HAP-1 (cell line): ENCODE results near the gene KDELR3.

Experiments
- DNase-seq, 2 experiments: peaks; one replicate each; pipeline ENCODE4 v3.0.0-alpha.2; 2016 to 2020; ENCODE audit warnings: low spot score in 2 of 2
- H3K27me3 ChIP-seq: fragments of 250-450 bp; sonication (Bioruptor Pico); 2 replicates; pipeline ENCODE4 v1.5.1; 2020; ENCODE audit warnings: low read depth, mild to moderate bottlenecking, moderate library complexity
- H3K36me3 ChIP-seq: fragments of 250-450 bp; sonication (Bioruptor Pico); replicated peaks from 2 replicates; pipeline ENCODE4 v1.5.1; 2020; ENCODE audit warnings: mild to moderate bottlenecking
- H3K4me1 ChIP-seq: fragments of 250-450 bp; sonication (Bioruptor Pico); 2 replicates; pipeline ENCODE4 v1.5.1; 2020; ENCODE audit warnings: mild to moderate bottlenecking
- H3K4me3 ChIP-seq: fragments of 250-450 bp; sonication (Bioruptor Pico); 2 replicates; pipeline ENCODE4 v1.5.1; 2020; ENCODE audit warnings: mild to moderate bottlenecking, moderate library complexity
- H3K9me3 ChIP-seq: fragments of 250-450 bp; sonication (Bioruptor Pico); 2 replicates; pipeline ENCODE4 v1.5.1; 2020; ENCODE audit warnings: mild to moderate bottlenecking, moderate library complexity
- in situ Hi-C: fragments of 300-500 bp; cut with MboI; formaldehyde crosslinking; loops from 3 replicates; pipeline ENCODE4 v1.14.3; 2020; ENCODE audit warnings: low sequenced_read_pairs, inconsistent platforms, mixed read lengths

The KDELR3 gene

DNA sequence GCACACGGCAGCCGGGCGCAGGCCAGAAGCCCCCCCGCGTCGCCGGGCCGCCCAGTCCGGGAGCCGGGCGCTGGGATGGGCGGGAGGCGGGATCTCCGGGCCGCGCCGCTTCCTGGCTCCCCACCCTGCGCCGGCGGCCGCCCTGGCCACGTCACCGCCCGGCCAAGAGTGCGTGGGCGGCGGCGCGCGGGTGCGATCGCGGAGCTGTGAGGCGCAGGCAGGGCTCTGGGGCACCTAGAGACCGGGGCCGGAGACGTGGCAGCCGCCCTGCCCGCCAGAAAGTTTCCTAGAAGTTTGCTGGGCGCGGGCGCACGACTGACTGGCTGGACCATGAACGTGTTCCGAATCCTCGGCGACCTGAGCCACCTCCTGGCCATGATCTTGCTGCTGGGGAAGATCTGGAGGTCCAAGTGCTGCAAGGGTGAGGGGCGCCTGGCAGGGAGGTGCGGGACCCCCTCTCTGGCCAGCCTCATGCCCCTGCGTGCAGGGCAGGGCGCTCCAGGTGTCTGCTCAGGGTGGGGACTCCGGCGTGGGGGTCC, at the start of gene KDELR3:
Gene KDELR3 (plus strand): TSS at position 193 of the 539 bp plus-strand sequence. CDS start 138 bp downstream, at position 331.
- peak in 1 of 2 experiments; percentile 66 for DNase-seq
- Histone ChIP-seq H3K27me3 (no peaks in the 10 kb centered on the region), H3K36me3 (no peaks in the 10 kb centered on the region), H3K4me1 (peaks cover 12% of the 10 kb centered on the region), H3K4me3 (peak within 1 kb of the TSS; percentile 39), H3K9me3 (no peaks in the 10 kb centered on the region)
- in situ Hi-C loops = loop anchor here (10.0 kb wide), 1 partner anchor 63 kb away; no protein-coding TSS in a partner anchor

DNA sequence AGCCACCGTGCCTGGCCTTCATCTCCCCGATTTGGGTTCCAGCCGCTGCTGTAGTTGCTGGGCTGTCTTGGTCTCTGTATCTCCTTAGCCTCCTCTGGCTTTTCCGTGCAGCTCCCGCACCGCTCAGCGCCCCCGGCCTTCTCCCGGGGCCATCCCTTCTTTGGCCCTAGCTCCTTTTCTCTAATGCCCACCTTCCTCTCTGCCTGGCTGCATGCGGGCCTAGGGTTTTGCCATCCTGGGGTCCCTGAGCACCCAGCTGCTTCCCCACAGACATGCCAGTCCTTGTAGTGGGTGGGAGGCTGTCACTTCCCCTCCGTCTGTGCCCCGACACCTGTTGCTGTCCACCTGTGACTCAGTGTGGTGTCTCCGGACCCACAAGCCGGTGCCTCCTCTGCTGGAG, 49.3 kb upstream of the KDELR3 start:
- H3K4me3 ChIP-seq = no peak overlapping the region
- H3K36me3 ChIP-seq = no peaks in the 10 kb centered on the region
- no peaks in the 10 kb centered on the region for H3K4me1 ChIP-seq
- no peak for DNase-seq
- no peaks in the 10 kb centered on the region for H3K27me3 ChIP-seq
- no peaks in the 10 kb centered on the region for H3K9me3 ChIP-seq
- in situ Hi-C loops = no loop called here

DNA sequence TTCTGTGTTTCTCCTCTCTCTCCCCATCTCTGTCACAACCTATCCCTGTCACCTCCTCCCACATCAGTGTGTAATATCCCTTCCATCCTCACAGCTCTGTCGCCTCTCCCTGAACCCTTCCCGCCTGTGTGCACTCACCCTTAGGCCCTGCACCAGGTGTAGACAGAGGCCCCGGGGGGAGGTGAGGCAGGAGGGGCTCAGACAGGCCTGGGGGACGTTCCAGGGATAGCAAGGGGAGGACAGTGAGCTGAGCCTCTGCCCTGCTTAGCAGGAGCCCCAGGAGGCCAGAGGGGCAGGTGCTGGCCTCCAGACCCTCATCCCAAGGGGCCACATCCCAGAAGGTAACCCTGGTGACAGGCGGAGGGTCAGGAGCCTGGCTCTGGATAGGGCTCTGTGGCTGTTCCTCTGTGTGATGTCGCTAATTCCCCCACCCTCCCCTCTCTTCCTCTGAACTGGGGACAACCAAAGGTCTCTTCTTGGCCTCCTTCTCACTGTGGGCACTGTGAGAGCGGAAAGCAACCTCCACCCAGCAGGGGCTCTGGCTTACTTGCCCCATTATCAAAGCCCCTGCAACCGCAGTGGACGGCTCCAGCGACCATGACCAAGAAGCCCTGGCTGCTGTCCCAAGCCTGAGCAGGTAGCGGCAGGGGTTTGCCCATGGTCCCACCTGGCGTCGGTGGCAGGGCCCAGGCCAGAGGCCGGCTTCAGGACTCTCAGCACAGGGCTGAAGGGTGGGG, 48.6 kb upstream of the KDELR3 start:
- Histone ChIP-seq H3K4me3 (no peak overlapping the region), H3K27me3 (no peaks in the 10 kb centered on the region), H3K9me3 (no peaks in the 10 kb centered on the region), H3K36me3 (no peaks in the 10 kb centered on the region), H3K4me1 (no peaks in the 10 kb centered on the region)
- in situ Hi-C loops = no loop called here
- DNase-seq = no peak

DNA sequence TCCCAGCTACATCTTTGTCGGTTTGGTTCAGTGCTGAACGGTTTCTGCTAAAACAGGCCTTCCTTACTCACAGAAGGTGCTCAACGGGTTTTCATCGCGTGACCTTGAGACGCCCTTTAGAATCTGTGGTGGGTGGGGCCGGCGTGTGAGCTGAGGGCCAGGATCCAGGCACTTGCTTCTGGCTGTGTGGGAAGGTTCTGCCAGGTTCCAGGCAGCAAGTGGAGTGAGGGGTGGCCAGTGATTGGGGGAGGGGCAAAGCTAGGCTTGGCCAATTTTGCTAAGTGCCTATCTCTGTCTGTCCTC, 48.1 kb upstream of the KDELR3 start:
- no peak overlapping the region for H3K4me3 ChIP-seq
- in situ Hi-C loops = no loop called here
- DNase-seq = no peak
- H3K9me3 ChIP-seq = no peaks in the 10 kb centered on the region
- H3K27me3 ChIP-seq = no peaks in the 10 kb centered on the region
- no peaks in the 10 kb centered on the region for H3K36me3 ChIP-seq
- H3K4me1 ChIP-seq = no peaks in the 10 kb centered on the region

DNA sequence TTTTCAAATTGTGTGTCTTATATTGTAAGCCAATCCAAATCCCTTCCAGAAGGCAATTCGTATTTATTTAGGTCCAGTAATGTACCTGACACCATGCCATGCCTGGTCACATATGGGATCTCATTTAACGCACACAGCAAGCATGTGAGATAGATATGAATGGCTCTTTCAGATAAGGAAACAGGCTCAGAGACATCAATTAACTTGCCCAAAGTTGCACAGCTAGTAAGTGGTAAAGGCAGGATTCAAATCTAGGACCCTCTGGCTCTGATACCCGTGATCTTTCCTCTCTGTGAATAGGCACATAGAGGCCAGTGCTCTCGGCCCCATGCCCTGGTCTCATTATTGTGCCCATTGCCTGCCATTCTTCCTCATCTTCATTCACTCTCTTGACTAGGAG, 47.2 kb upstream of the KDELR3 start:
- no peaks in the 10 kb centered on the region for H3K9me3 ChIP-seq
- no peaks in the 10 kb centered on the region for H3K36me3 ChIP-seq
- in situ Hi-C loops = no loop called here
- H3K4me3 ChIP-seq = no peak overlapping the region
- no peaks in the 10 kb centered on the region for H3K4me1 ChIP-seq
- H3K27me3 ChIP-seq = no peaks in the 10 kb centered on the region
- no peak for DNase-seq

DNA sequence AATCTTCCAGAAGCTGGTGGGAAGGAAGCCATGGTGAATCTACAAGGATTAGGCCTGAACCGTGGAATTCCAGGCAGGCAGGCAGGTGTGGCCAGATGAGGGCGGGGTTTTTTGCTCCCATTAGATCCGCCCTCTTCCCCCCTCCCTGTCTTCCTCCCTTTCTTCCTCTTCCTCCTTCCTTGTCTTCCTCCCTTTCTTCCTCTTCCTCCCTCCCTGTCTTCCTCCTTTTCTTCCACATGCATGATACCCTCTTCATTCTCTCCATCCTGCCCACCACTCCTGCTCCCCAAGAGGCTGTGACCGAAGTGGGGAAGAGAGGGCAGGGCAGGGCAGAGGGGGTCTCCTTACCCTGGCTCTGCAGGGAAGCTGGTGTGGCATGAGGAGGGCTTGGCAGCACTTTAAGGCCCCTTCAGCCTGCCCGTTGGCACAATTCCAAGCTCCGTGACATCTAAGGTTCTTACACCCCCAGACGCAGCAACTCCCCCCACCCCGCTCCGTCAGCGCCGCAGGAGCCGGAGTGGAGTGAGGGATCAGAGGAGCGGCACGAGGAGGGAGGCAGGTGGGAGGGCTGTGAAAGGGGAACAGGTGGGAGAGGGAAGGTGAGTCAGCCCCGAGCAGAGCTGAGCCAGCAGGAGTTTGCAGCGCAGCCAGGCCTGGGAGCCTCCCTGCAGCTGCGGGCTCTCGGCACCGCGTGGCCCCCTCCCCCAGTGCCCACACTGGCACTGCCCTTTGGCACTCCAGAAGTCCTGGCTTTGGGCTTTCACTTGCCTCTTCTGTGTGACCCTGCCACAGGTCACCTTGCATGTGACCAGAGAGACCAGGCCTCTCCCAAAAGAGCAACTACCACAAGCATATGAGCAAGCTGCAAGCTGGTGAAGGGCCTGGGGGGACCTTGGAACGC, 45.0 kb upstream of the KDELR3 start:
- Histone ChIP-seq H3K4me3 (no peak overlapping the region), H3K4me1 (no peaks in the 10 kb centered on the region), H3K9me3 (no peaks in the 10 kb centered on the region), H3K27me3 (no peaks in the 10 kb centered on the region), H3K36me3 (no peaks in the 10 kb centered on the region)
- in situ Hi-C loops = no loop called here
- DNase-seq = peak in 1 of 2 experiments; percentile 47

DNA sequence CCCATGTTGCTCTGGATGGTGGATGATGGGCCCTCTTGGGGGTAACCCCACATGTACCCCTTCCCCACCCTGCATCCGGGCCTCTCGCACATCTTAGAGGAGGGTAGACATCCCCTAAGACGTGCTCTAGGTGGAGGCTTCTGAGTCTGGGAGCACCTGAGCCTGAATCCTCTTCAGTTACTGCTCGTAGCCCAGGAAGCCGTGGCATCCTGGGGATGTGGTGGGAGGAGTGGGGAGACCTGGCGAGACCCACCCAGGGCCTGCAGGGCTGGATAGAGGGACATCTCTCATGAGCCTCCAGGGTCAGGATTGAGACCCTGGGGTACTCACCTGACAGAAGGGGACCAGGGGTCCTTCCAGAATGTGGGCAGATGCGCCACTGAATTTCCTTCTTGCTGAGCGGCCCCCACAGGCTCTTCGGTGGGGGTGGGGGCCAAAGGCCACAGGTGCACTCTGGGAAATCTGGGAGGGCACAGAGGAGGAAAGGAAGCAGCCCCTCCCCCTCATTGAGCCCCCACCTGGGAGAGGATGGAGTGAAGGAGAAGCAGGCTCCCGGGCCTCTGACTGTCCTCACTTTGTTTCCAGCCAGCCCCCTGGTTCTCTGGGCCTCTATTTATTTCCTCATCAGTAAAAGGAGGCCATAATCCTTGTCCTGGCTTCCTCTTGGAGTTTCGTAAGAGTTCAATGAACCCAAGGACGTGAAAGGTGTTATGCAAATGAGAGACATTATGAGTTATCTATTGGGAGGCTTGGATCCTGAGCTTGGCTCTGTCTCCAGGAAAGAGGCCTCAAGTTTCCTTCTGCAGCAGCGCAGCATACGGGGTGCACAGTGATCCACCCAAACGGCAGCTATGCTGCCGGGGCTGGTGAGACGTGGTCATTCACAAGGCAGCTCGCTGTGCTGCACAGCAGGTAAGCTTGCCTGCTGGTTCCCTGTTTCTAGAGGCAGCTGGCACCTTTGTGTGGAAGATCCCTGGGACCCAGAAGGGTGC, 44.1 kb upstream of the KDELR3 start:
- Histone ChIP-seq H3K27me3 (no peaks in the 10 kb centered on the region), H3K4me1 (no peaks in the 10 kb centered on the region), H3K36me3 (no peaks in the 10 kb centered on the region), H3K9me3 (no peaks in the 10 kb centered on the region), H3K4me3 (no peak overlapping the region)
- DNase-seq = no peak
- in situ Hi-C loops = no loop called here

DNA sequence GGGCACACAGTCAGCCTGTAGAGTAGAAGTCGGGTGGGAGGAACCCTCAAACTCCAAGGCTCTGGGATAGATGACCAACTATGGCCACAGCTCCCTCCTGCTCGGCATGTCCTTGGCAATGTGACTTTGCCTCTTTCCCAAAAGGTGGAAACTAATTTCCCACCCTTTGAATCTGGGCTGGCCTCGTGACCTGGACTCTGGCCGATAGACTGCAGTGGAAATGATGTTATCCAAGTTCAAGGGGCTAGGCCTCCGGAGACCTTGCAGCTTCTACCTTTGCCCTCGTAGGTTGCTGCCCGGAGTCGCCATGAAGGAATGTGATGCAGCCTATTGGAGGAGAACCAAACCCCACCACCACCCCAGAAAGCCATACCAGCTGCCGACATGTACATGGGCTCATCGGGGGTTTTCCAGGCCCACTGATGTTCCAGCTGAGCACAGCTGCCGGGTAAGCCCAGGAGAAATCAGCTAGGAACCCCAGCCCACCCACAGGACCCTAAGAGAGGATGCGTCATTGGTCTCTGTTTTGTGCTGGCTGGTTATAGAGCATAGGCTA, 43.3 kb upstream of the KDELR3 start:
- no peaks in the 10 kb centered on the region for H3K36me3 ChIP-seq
- H3K4me1 ChIP-seq = no peaks in the 10 kb centered on the region
- in situ Hi-C loops = no loop called here
- H3K4me3 ChIP-seq = no peak overlapping the region
- H3K9me3 ChIP-seq = no peaks in the 10 kb centered on the region
- H3K27me3 ChIP-seq = no peaks in the 10 kb centered on the region
- DNase-seq = no peak

DNA sequence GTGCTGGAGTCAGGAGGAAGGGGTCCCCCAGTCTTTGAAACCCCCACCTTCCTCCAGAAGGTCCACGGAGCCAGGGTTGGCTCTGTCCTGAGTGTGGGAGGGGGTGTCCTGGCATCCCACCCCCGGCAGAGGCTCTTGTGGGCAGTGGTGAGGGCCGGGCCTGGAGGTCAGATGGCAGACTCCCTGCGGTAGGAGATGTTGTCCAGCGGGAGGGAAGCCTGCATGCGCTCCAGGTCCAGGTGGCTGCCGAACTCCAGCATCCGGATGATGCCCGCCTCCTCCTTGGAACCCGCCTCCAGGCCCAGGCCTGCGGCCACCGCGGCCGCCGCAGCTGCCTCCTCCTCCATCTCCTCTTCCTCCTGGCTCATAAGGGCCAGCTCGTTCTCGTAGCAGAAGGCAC, 41.3 kb upstream of the KDELR3 start:
- Histone ChIP-seq H3K9me3 (no peaks in the 10 kb centered on the region), H3K4me1 (no peaks in the 10 kb centered on the region), H3K4me3 (no peak overlapping the region), H3K36me3 (no peaks in the 10 kb centered on the region), H3K27me3 (no peaks in the 10 kb centered on the region)
- DNase-seq = no peak
- in situ Hi-C loops = no loop called here

DNA sequence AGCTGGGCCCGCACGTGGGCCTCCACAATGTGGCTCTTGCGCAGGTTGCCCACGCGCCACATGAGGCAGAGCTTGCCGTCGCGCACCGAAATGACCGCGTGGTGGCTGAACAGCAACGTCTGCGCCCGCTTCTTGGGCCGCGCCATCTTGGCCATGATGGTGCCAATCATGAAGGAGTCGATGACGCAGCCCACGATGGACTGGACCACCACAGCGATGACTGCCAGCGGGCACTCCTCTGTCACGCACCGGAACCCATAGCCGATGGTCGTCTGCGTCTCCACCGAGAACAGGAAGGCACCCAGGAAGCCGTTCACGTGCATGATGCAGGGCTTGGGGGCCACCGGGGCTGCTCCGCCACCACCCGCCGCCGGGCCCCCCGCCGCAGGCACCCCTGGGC, 40.4 kb upstream of the KDELR3 start:
- in situ Hi-C loops = no loop called here
- no peak for DNase-seq
- no peak overlapping the region for H3K4me3 ChIP-seq
- no peaks in the 10 kb centered on the region for H3K36me3 ChIP-seq
- no peaks in the 10 kb centered on the region for H3K9me3 ChIP-seq
- no peaks in the 10 kb centered on the region for H3K4me1 ChIP-seq
- H3K27me3 ChIP-seq = no peaks in the 10 kb centered on the region

DNA sequence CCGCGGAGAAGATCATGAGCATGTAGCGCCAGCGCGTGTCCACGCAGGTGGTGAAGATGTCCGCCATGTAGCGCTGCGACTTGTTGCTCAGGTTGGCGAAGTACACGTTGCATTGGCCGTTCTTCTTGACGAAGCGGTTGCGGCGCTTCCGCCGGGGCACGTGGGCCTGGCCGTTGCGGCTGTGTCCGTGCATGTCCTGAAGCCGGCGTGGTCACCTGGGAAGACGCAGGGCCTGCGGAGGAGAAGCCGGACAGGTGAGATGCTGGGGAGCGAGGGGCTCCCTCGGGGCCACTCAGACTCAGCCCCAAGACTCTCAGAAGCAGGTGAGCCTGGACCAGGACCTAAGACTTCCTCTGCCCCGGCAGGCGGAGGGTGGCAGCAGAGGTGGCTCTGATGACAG, 40.0 kb upstream of the KDELR3 start:
- Histone ChIP-seq H3K4me3 (no peak overlapping the region), H3K9me3 (no peaks in the 10 kb centered on the region), H3K36me3 (no peaks in the 10 kb centered on the region), H3K4me1 (no peaks in the 10 kb centered on the region), H3K27me3 (no peaks in the 10 kb centered on the region)
- no peak for DNase-seq
- in situ Hi-C loops = no loop called here

DNA sequence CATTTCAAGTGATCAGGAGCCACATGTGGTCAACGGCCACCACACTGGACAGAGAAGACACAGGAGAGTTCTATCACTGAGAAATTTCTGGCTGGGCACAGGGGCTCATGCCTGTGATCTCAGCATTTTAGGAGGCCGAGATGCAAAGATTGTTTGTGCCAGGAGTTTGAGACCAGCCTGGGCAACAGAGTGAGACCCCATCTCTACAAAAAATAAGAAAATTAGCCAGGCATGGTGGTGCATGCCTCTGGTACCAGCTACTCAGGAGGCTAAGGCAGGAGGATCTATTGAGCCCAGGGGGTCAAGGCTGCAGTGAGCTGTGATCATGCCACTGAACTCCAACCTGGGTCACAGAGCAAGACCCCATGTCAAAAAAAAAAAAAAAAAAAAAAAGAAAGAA, 39.2 kb upstream of the KDELR3 start:
- DNase-seq = no peak
- in situ Hi-C loops = no loop called here
- Histone ChIP-seq H3K4me3 (no peak overlapping the region), H3K9me3 (no peaks in the 10 kb centered on the region), H3K36me3 (no peaks in the 10 kb centered on the region), H3K27me3 (no peaks in the 10 kb centered on the region), H3K4me1 (no peaks in the 10 kb centered on the region)

DNA sequence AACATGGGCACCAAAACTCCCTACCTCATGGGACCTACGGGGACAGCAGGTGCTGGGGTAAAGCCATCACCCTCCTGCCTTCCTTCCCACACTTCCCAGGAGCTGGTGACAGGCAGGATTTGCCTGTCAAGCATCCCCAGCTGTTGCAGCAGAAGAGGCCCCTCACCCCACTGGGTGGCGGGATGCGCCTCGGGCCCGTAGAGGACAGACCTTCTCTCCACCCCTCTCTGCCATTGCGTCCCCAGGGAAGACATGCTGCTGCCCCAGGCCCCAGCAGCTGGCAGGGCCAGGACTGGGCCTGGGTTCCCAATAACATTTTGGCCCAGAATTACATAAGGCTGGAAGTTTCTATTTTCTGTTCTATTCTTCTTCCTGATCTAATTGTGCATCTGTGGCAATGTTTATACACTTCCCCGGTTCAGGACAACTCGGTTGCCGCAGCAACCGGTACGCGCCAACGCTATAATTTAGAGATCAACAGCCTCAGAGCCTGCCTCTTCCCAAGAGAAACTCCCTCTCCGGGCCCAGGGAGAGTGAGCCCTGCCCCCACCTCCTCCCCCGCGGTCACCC, 38.3 kb upstream of the KDELR3 start:
- Histone ChIP-seq H3K9me3 (no peaks in the 10 kb centered on the region), H3K4me1 (no peaks in the 10 kb centered on the region), H3K36me3 (no peaks in the 10 kb centered on the region), H3K4me3 (no peak overlapping the region), H3K27me3 (no peaks in the 10 kb centered on the region)
- in situ Hi-C loops = no loop called here
- peak in 1 of 2 experiments; percentile 52 for DNase-seq
